22Rv1 (cell line): Measurements from ENCODE around the gene PTK7.

Source experiments
- H3K27ac ChIP-seq: fragments of 450-650 bp; 2 replicates; pipeline ENCODE4 v1.5.1; 2017
- CTCF ChIP-seq: fragments of 450-650 bp; IDR thresholded peaks from 2 replicates; pipeline ENCODE4 v1.5.1; 2017; ENCODE audit warnings: mild to moderate bottlenecking
- ZFX ChIP-seq: fragments of 450-650 bp; IDR thresholded peaks from 2 replicates; pipeline ENCODE4 v1.6.1; 2017; ENCODE audit warnings: antibody characterized with exemption, borderline replicate concordance

The PTK7 gene

GRCh38 chr6:43192911-43193310, 116.8 kb downstream of the PTK7 start:
- H3K27ac ChIP-seq = no peak overlapping the region
- no peak for TF ChIP-seq CTCF

- H3K27ac ChIP-seq = no peak overlapping the region
- TF ChIP-seq ZFX (no peak), CTCF (no peak)
Observed at GRCh38 chr6:43193929-43194328, 117.8 kb downstream of the PTK7 start.

- H3K27ac ChIP-seq = no peak overlapping the region
- no peak for TF ChIP-seq CTCF
- no peak for TF ChIP-seq ZFX
Observed at GRCh38 chr6:43196337-43196736, 120.2 kb downstream of the PTK7 start.

GRCh38 chr6:43199912-43200311, 123.8 kb downstream of the PTK7 start:
- H3K27ac ChIP-seq = no peak overlapping the region

GRCh38 chr6:43200541-43200940, 124.4 kb downstream of the PTK7 start:
- no peak for TF ChIP-seq ZFX
- no peak for TF ChIP-seq CTCF
- no peak overlapping the region for H3K27ac ChIP-seq

More at GRCh38 chr6:43199912-43200311, 123.8 kb downstream of the PTK7 start:
- TF ChIP-seq CTCF (no peak), ZFX (no peak)

- TF ChIP-seq CTCF = no peak
- TF ChIP-seq ZFX = no peak
- no peak overlapping the region for H3K27ac ChIP-seq
Observed at GRCh38 chr6:43202451-43202850, 126.3 kb downstream of the PTK7 start.

GRCh38 chr6:43203029-43203717, 127.1 kb downstream of the PTK7 start:
- no peak overlapping the region for H3K27ac ChIP-seq
- TF ChIP-seq CTCF = no peak
- no peak for TF ChIP-seq ZFX
